K562 (cell line): ENCODE results near the gene LPCAT2. TPM values are rescaled to one million over a fixed set of nuclear protein-coding genes. Genes with fewer than 3 reads are reported as not detected.

ENCODE experiments used
- ATAC-seq: fragments of 200-7000 bp; cut with Tn5 transposase; 3 replicates; pipeline ENCODE4 v1.9.1; 2020; ENCODE audit warnings: moderate library complexity
- BruUV-seq: library from RNA; stranded (reverse); fragments of 400-500 nt; replicated peaks from 2 replicates; lab custom pipeline; 2021; lab: Mats Ljungman, UMichigan
- CTCF ChIA-PET: fragments of 300-600 bp; formaldehyde crosslinking; extraction: SDS; loops from one replicate; lab custom pipeline; 2021; ENCODE audit warnings: low intra/inter-chr PET ratio; lab: Yijun Ruan, JAX
- POLR2A ChIA-PET: fragments of 300-600, 350-650 bp; sonication (Branson Sonifier 250); formaldehyde crosslinking; extraction: SDS; loops from one replicate; lab custom pipeline; 2021; ENCODE audit warnings: antibody characterized with exemption, inconsistent platforms; lab: Yijun Ruan, JAX
- DNase-seq, 4 experiments: peaks; one replicate each; pipeline versions ENCODE4 v3.0.0 to v3.0.0-alpha.2; 2011 to 2018; ENCODE audit warnings: low spot score in 3 of 4, mixed read lengths in 3 of 4; ENCODE audit errors: extremely low read depth in 1 of 4
- FAIRE-seq: peaks from 2 replicates; lab custom pipeline; 2011; peaks lifted over from hg19 to GRCh38; lab: Jason Lieb, UNC
- H2AFZ ChIP-seq: 2 replicates; pipeline ENCODE4 v1.6.0; 2011; ENCODE audit warnings: low read depth, low read length, control low read depth, inconsistent platforms
- H3K27ac ChIP-seq: fragments of 200-600 bp; 3 replicates; pipeline ENCODE4 v1.8.0; 2011; ENCODE audit warnings: low read depth, mild to moderate bottlenecking, control low read depth, inconsistent platforms, low read length, moderate library complexity, mixed read lengths; ENCODE audit errors: extremely low read depth
- H3K27me3 ChIP-seq, 2 experiments: fragments of 300-600 bp in 1 of 2; 2 replicates in 1 of 2; 3 replicates in 1 of 2; pipeline versions ENCODE4 v1.6.0 to v1.8.0; 2011; ENCODE audit warnings: inconsistent platforms in 2 of 2, low read length in 2 of 2, mild to moderate bottlenecking in 1 of 2, mixed read lengths in 1 of 2, moderate library complexity in 1 of 2; ENCODE audit not compliant: control insufficient read depth in 2 of 2, insufficient read depth in 2 of 2
- H3K36me3 ChIP-seq: fragments of 300-600 bp; 3 replicates; pipeline ENCODE4 v1.8.0; 2011; ENCODE audit warnings: mild to moderate bottlenecking, low read length, inconsistent platforms; ENCODE audit not compliant: control insufficient read depth, insufficient read depth
- H3K4me1 ChIP-seq, 2 experiments: fragments of 200-600 bp in 1 of 2; replicated peaks in 1 of 2; 2 replicates in 1 of 2; 3 replicates in 1 of 2; pipeline versions ENCODE4 v1.5.1 to v1.8.0; 2011; ENCODE audit warnings: inconsistent platforms in 2 of 2, low read length in 2 of 2, mild to moderate bottlenecking in 1 of 2, mixed read lengths in 1 of 2, moderate library complexity in 1 of 2; ENCODE audit not compliant: control insufficient read depth in 2 of 2, insufficient read depth in 2 of 2
- H3K4me2 ChIP-seq: 2 replicates; pipeline ENCODE4 v1.6.1; 2011; ENCODE audit warnings: low read length, control low read depth, inconsistent platforms, mixed read lengths; ENCODE audit not compliant: insufficient read depth
- H3K4me3 ChIP-seq: fragments of 200-600 bp; sonication (generic), shearing (Covaris generic); 2 replicates; pipeline ENCODE4 v1.5.1; 2016; ENCODE audit warnings: control low read depth, inconsistent platforms
- H3K79me2 ChIP-seq: fragments of 200-600 bp; 3 replicates; pipeline ENCODE4 v1.8.0; 2011; ENCODE audit warnings: low read length, inconsistent platforms; ENCODE audit not compliant: control insufficient read depth, insufficient read depth
- H3K9ac ChIP-seq, 2 experiments: 2 replicates each; pipeline versions ENCODE4 v1.6.0 to v1.6.1; 2011; ENCODE audit warnings: low read depth in 2 of 2, low read length in 2 of 2, control low read depth in 1 of 2, inconsistent platforms in 1 of 2, mild to moderate bottlenecking in 1 of 2, mixed read lengths in 1 of 2; ENCODE audit not compliant: insufficient read depth in 1 of 2
- H3K9me1 ChIP-seq: one replicate; pipeline ENCODE4 v1.6.0; 2011; ENCODE audit warnings: inconsistent platforms, mild to moderate bottlenecking, low read length, moderate library complexity; ENCODE audit not compliant: control insufficient read depth, insufficient read depth
- H3K9me3 ChIP-seq: replicated peaks from 2 replicates; pipeline ENCODE4 v1.5.1; 2011; ENCODE audit warnings: low read depth, low read length, inconsistent platforms; ENCODE audit not compliant: control insufficient read depth, insufficient read depth
- H4K20me1 ChIP-seq: replicated peaks from 2 replicates; pipeline ENCODE4 v1.6.1; 2011; ENCODE audit warnings: low read length, inconsistent platforms, mixed read lengths; ENCODE audit not compliant: control insufficient read depth, insufficient read depth
- DDX20 ChIP-seq: fragments of 450-650 bp; IDR thresholded peaks from 2 replicates; pipeline ENCODE4 v1.6.1; 2016; ENCODE audit warnings: missing genetic modification characterization, low read depth, mild to moderate bottlenecking, missing compliant biosample characterization, moderate library complexity
- EHMT2 ChIP-seq: fragments of 450-650 bp; IDR thresholded peaks from 2 replicates; pipeline ENCODE4 v1.6.1; 2018; ENCODE audit warnings: antibody characterized with exemption
- ESRRA ChIP-seq: fragments of 450-650 bp; IDR thresholded peaks from 2 replicates; pipeline ENCODE4 v1.6.1; 2014; ENCODE audit warnings: low read depth, mild to moderate bottlenecking, moderate library complexity, borderline replicate concordance
- ETS2 ChIP-seq: IDR thresholded peaks from 2 replicates; pipeline ENCODE4 v1.6.1; 2016; ENCODE audit warnings: borderline replicate concordance, missing genetic modification characterization, mild to moderate bottlenecking, moderate library complexity, missing compliant biosample characterization; ENCODE audit not compliant: poor library complexity, severe bottlenecking
- KLF10 ChIP-seq: fragments of 250-450 bp; sonication (Bioruptor Pico); IDR thresholded peaks from 2 replicates; pipeline ENCODE4 v1.6.1; 2021; ENCODE audit warnings: matching md5 sums
- NCOA4 ChIP-seq: fragments of 450-650 bp; IDR thresholded peaks from 2 replicates; pipeline ENCODE4 v1.6.1; 2018; ENCODE audit warnings: mild to moderate bottlenecking; ENCODE audit not compliant: partially characterized antibody
- NFRKB ChIP-seq: fragments of 450-650 bp; IDR thresholded peaks from 2 replicates; pipeline ENCODE4 v1.6.1; 2016; ENCODE audit warnings: low read depth
- POLR2H ChIP-seq: IDR thresholded peaks from 2 replicates; pipeline ENCODE4 v1.6.1; 2016; ENCODE audit warnings: missing genetic modification characterization, low read depth, mild to moderate bottlenecking, control low read depth, missing compliant biosample characterization, moderate library complexity
- RUNX1 ChIP-seq: sonication (generic); IDR thresholded peaks from 2 replicates; pipeline ENCODE4 v1.6.1; 2016; ENCODE audit warnings: antibody characterized with exemption, low read depth
- SLC30A9 ChIP-seq: fragments of 250-450 bp; sonication (Bioruptor Pico); IDR thresholded peaks from 2 replicates; pipeline ENCODE4 v1.8.0; 2022; ENCODE audit warnings: mild to moderate bottlenecking, moderate library complexity
- ZFP1 ChIP-seq: fragments of 450-650 bp; formaldehyde crosslinking; IDR thresholded peaks from 2 replicates; pipeline ENCODE4 v1.4.0; 2020; ENCODE audit warnings: mild to moderate bottlenecking, mixed read lengths
- ZNF212 ChIP-seq: fragments of 450-650 bp; formaldehyde crosslinking; IDR thresholded peaks from 2 replicates; pipeline ENCODE4 v1.4.0; 2020; ENCODE audit warnings: mild to moderate bottlenecking
- WGBS: fragments of 100-300 bp; shearing (Covaris generic); methylation state at CpG from one replicate; pipeline ENCODE4 v1.1.6; 2016; ENCODE audit warnings: low coverage, mixed read lengths; ENCODE audit not compliant: insufficient coverage; ENCODE audit errors: missing lambda C conversion rate; 5-methylcytosine and 5-hydroxymethylcytosine counted together
- in situ Hi-C: fragments of 300-500 bp; cut with MboI; formaldehyde crosslinking; loops from 4 replicates; pipeline ENCODE4 v1.15.0; 2018; ENCODE audit warnings: inconsistent platforms, mixed read lengths
- intact Hi-C: fragments of 100-400 bp; cut with micrococcal nuclease; formaldehyde crosslinking; loops from 2 replicates; pipeline ENCODE4 v1.14.2; 2022
- polyA plus RNA-seq, 8 experiments: library from polyadenylated mRNA; depleted of rRNA in 4 of 8; stranded (reverse) in 5 of 8; unstranded in 3 of 8; fragments of >200 nt; fragmentation: Nextera tagmentation in 2 of 8; fragmentation: Illumina TruSeq in 1 of 8; extraction: Ambion mirVana in 2 of 8; extraction: Trizol in 1 of 8; gene quantifications; 2 replicates each; pipeline versions ENCODE4 v1.2.1 to v1.2.3, GENCODE V29; 2011 to 2014; ENCODE audit warnings: inconsistent platforms in 1 of 8, missing spikeins in 1 of 8
- total RNA-seq, 7 experiments: library from RNA; depleted of rRNA in 6 of 7; stranded (reverse); fragments of >200 nt in 6 of 7; fragmentation: Illumina TruSeq in 2 of 7; extraction: Trizol in 2 of 7; gene quantifications; 2 replicates each; pipeline versions ENCODE4 v1.2.1 to v1.2.3, GENCODE V29; 2011 to 2021; ENCODE audit warnings: low replicate concordance in 1 of 7
- TF ChIP-seq, protein P1 (sequence below): sonication (generic); formaldehyde crosslinking; IDR thresholded peaks from 2 replicates; pipeline ENCODE4 v1.8.1; 2023; ENCODE audit warnings: mild to moderate bottlenecking, missing genetic modification reagents
- TF ChIP-seq, protein P2 (sequence below): fragments of 450-650 bp; IDR thresholded peaks from 2 replicates; pipeline ENCODE4 v1.6.1; 2018; ENCODE audit not compliant: partially characterized antibody

LPCAT2 gene
- total and polyA plus RNA-seq, 9 of the 15 experiments (the other 6 are each of a cell fraction or from before 2014, with no cell fraction given): 2.9 to 15.0 (median 7.3) TPM

- Histone ChIP-seq H3K9me1 (no peaks in the 10 kb centered on the region), H3K4me2 (no peak overlapping the region), H2AFZ (no peak overlapping the region), H3K9ac (no peak overlapping the region), H3K9me3 (no peaks in the 10 kb centered on the region)
- WGBS: 1% methylated on average over 4 of the region's 4 CpGs
- no peak for DNase-seq
- POLR2A ChIA-PET: no interaction called here
- BruUV-seq: no TSS peak
- no peak for FAIRE-seq
- no peak for TF ChIP-seq ETS2 (tag)
- TF ChIP-seq RUNX1: no peak
- TF ChIP-seq, protein P1, sequence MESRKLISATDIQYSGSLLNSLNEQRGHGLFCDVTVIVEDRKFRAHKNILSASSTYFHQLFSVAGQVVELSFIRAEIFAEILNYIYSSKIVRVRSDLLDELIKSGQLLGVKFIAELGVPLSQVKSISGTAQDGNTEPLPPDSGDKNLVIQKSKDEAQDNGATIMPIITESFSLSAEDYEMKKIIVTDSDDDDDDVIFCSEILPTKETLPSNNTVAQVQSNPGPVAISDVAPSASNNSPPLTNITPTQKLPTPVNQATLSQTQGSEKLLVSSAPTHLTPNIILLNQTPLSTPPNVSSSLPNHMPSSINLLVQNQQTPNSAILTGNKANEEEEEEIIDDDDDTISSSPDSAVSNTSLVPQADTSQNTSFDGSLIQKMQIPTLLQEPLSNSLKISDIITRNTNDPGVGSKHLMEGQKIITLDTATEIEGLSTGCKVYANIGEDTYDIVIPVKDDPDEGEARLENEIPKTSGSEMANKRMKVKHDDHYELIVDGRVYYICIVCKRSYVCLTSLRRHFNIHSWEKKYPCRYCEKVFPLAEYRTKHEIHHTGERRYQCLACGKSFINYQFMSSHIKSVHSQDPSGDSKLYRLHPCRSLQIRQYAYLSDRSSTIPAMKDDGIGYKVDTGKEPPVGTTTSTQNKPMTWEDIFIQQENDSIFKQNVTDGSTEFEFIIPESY: no peak
- no peak for TF ChIP-seq POLR2H (tag)
- no peak for TF ChIP-seq EHMT2
- TF ChIP-seq KLF10 (CRISPR knock-in tag): no peak
- TF ChIP-seq, protein P2, sequence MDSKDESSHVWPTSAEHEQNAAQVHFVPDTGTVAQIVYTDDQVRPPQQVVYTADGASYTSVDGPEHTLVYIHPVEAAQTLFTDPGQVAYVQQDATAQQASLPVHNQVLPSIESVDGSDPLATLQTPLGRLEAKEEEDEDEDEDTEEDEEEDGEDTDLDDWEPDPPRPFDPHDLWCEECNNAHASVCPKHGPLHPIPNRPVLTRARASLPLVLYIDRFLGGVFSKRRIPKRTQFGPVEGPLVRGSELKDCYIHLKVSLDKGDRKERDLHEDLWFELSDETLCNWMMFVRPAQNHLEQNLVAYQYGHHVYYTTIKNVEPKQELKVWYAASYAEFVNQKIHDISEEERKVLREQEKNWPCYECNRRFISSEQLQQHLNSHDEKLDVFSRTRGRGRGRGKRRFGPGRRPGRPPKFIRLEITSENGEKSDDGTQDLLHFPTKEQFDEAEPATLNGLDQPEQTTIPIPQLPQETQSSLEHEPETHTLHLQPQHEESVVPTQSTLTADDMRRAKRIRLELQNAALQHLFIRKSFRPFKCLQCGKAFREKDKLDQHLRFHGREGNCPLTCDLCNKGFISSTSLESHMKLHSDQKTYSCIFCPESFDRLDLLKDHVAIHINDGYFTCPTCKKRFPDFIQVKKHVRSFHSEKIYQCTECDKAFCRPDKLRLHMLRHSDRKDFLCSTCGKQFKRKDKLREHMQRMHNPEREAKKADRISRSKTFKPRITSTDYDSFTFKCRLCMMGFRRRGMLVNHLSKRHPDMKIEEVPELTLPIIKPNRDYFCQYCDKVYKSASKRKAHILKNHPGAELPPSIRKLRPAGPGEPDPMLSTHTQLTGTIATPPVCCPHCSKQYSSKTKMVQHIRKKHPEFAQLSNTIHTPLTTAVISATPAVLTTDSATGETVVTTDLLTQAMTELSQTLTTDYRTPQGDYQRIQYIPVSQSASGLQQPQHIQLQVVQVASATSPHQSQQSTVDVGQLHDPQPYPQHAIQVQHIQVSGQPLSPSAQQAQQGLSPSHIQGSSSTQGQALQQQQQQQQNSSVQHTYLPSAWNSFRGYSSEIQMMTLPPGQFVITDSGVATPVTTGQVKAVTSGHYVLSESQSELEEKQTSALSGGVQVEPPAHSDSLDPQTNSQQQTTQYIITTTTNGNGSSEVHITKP: no peak
- TF ChIP-seq DDX20 (tag): no peak
- no peak for TF ChIP-seq ESRRA
- TF ChIP-seq NFRKB: no peak
- no peak for TF ChIP-seq ZNF212 (CRISPR knock-in tag)
- TF ChIP-seq SLC30A9 (CRISPR knock-in tag): no peak
- no peak for TF ChIP-seq NCOA4
- no peak for TF ChIP-seq ZFP1
- TF ChIP-seq, all 486 proteins: peak for 0
- Histone ChIP-seq H3K36me3 (no peaks in the 10 kb centered on the region), H3K79me2 (no peaks in the 10 kb centered on the region), H4K20me1 (no peaks in the 10 kb centered on the region), H3K27ac (no peak overlapping the region), H3K4me1 (no peaks in the 10 kb centered on the region), H3K27me3 (no peaks in the 10 kb centered on the region), H3K4me3 (no peak overlapping the region)
- no peak for ATAC-seq
- intact Hi-C loops: no loop called here
- in situ Hi-C loops: no loop called here
- CTCF ChIA-PET: no interaction called here
These were observed 97.0 kb downstream of the LPCAT2 start for GRCh38 chr16:55605754-55606336.
